Endodermal cell (in vitro differentiated cells): Measurements from ENCODE around the gene IMMP2L. TPM values are rescaled to one million over a fixed set of nuclear protein-coding genes. Genes with fewer than 3 reads are reported as not detected.

Experiments used
- DNase-seq: peaks from one replicate; pipeline ENCODE4 v3.0.0-alpha.2; 2017
- H3K27ac ChIP-seq: 2 replicates; pipeline ENCODE4 v1.5.1; 2013; ENCODE audit warnings: mild to moderate bottlenecking, low read depth, low read length, moderate library complexity
- H3K27me3 ChIP-seq: 2 replicates; pipeline ENCODE4 v1.6.1; 2013; ENCODE audit warnings: mild to moderate bottlenecking, low read length, moderate library complexity; ENCODE audit not compliant: insufficient read depth, control insufficient read depth, poor library complexity, severe bottlenecking
- H3K36me3 ChIP-seq: 2 replicates; pipeline ENCODE4 v1.7.0; 2013; ENCODE audit warnings: mild to moderate bottlenecking, low read length, moderate library complexity; ENCODE audit not compliant: control insufficient read depth, insufficient read depth
- H3K4me1 ChIP-seq: one replicate; pipeline ENCODE4 v1.7.0; 2013; ENCODE audit warnings: low read length; ENCODE audit not compliant: control insufficient read depth, insufficient read depth
- H3K4me3 ChIP-seq: 2 replicates; pipeline ENCODE4 v1.5.1; 2013; ENCODE audit warnings: mild to moderate bottlenecking, low read length, moderate library complexity
- H3K9ac ChIP-seq: 2 replicates; pipeline ENCODE4 v1.6.1; 2013; ENCODE audit warnings: mild to moderate bottlenecking, low read length, moderate library complexity; ENCODE audit not compliant: poor library complexity, severe bottlenecking; ENCODE audit errors: extremely low read depth
- H3K9me3 ChIP-seq: 2 replicates; pipeline ENCODE4 v1.6.1; 2013; ENCODE audit warnings: mild to moderate bottlenecking, low read length, moderate library complexity; ENCODE audit not compliant: control insufficient read depth
- H3K27ac Mint-ChIP-seq: 2 replicates; pipeline ENCODE4 v1.8.0; 2020; ENCODE audit warnings: mixed read lengths
- H3K27me3 Mint-ChIP-seq: 2 replicates; pipeline ENCODE4 v1.8.0; 2021; ENCODE audit warnings: mild to moderate bottlenecking, mixed read lengths; ENCODE audit not compliant: insufficient read depth
- H3K36me3 Mint-ChIP-seq: 2 replicates; pipeline ENCODE4 v1.8.0; 2020; ENCODE audit warnings: low read depth, mixed read lengths
- H3K4me1 Mint-ChIP-seq: 2 replicates; pipeline ENCODE4 v1.8.0; 2020; ENCODE audit warnings: mixed read lengths
- H3K4me3 Mint-ChIP-seq: 2 replicates; pipeline ENCODE4 v1.8.0; 2020; ENCODE audit warnings: mild to moderate bottlenecking, moderate library complexity, mixed read lengths
- H3K9me3 Mint-ChIP-seq: 2 replicates; pipeline ENCODE4 v1.8.0; 2020; ENCODE audit warnings: mild to moderate bottlenecking, mixed read lengths
- CTCF ChIP-seq: fragments of 200-600 bp; sonication (generic); conservative IDR thresholded peaks from 2 replicates; pipeline ENCODE4 v1.5.0; 2021; ENCODE audit warnings: antibody characterized with exemption, mild to moderate bottlenecking
- WGBS, 2 experiments: methylation state at CpG; one replicate each; pipeline versions ENCODE4 v1.1.5 to v1.1.7; 2013; ENCODE audit warnings: missing lambda C conversion rate in 2 of 2, mixed read lengths in 1 of 2; ENCODE audit not compliant: insufficient coverage in 1 of 2, insufficient read length in 1 of 2; 5-methylcytosine and 5-hydroxymethylcytosine counted together
- total RNA-seq, 2 donors: library from RNA; stranded (reverse); fragmentation: NEBNext Ultra II Directional in 1 of 2; extraction: Animal tissue kit (Norgen Biotek cat#: 25700) in 1 of 2; gene quantifications; 2 replicates in 1 of 2; 3 replicates in 1 of 2; pipeline ENCODE4 v1.2.1, GENCODE V29; 2021

Gene IMMP2L
- total RNA-seq, 2 donors from 2014 or later, result 17.7 to 19.4 TPM

GRCh38 chr7:111521660-111522059, 40.6 kb downstream of the IMMP2L start:
- H3K4me3 ChIP-seq, result no peak overlapping the region
- TF ChIP-seq CTCF, result no peak
- H3K4me1 ChIP-seq, result no peaks in the 10 kb centered on the region
- H3K4me3 Mint-ChIP-seq, result no peak overlapping the region
- H3K9me3 Mint-ChIP-seq, result no peaks in the 10 kb centered on the region
- H3K36me3 Mint-ChIP-seq, result peaks cover 4% of the 10 kb centered on the region
- H3K9me3 ChIP-seq, result no peaks in the 10 kb centered on the region
- H3K9ac ChIP-seq, result no peak overlapping the region
- DNase-seq, result no peak
- no peaks in the 10 kb centered on the region for H3K36me3 ChIP-seq
- no peak overlapping the region for H3K27ac ChIP-seq
- no peaks in the 10 kb centered on the region for H3K27me3 ChIP-seq
- no peaks in the 10 kb centered on the region for H3K4me1 Mint-ChIP-seq
- no peak overlapping the region for H3K27ac Mint-ChIP-seq
- H3K27me3 Mint-ChIP-seq, result no peaks in the 10 kb centered on the region

GRCh38 chr7:111518264-111518663, 44.0 kb downstream of the IMMP2L start:
- no peak overlapping the region for H3K27ac ChIP-seq
- Mint-ChIP-seq H3K9me3 (no peaks in the 10 kb centered on the region), H3K4me1 (no peaks in the 10 kb centered on the region), H3K27ac (no peak overlapping the region), H3K36me3 (peaks cover 4% of the 10 kb centered on the region), H3K4me3 (no peak overlapping the region), H3K27me3 (no peaks in the 10 kb centered on the region)
- H3K4me1 ChIP-seq, result no peaks in the 10 kb centered on the region
- DNase-seq, result no peak
- TF ChIP-seq CTCF, result no peak
- no peak overlapping the region for H3K4me3 ChIP-seq
- H3K27me3 ChIP-seq, result no peaks in the 10 kb centered on the region
- no peaks in the 10 kb centered on the region for H3K9me3 ChIP-seq
- 85 to 100% methylated on average over 1 to 2 of the region's 2 CpGs for WGBS, 2 experiments
- H3K9ac ChIP-seq, result no peak overlapping the region
- no peaks in the 10 kb centered on the region for H3K36me3 ChIP-seq

- no peaks in the 10 kb centered on the region for H3K36me3 ChIP-seq
- H3K9me3 ChIP-seq, result no peaks in the 10 kb centered on the region
- H3K27ac Mint-ChIP-seq, result no peak overlapping the region
- no peaks in the 10 kb centered on the region for H3K27me3 Mint-ChIP-seq
- no peaks in the 10 kb centered on the region for H3K27me3 ChIP-seq
- no peaks in the 10 kb centered on the region for H3K4me1 Mint-ChIP-seq
- H3K9ac ChIP-seq, result no peak overlapping the region
- no peak for TF ChIP-seq CTCF
- no peak for DNase-seq
- H3K4me1 ChIP-seq, result no peaks in the 10 kb centered on the region
- H3K36me3 Mint-ChIP-seq, result peaks cover 4% of the 10 kb centered on the region
- H3K27ac ChIP-seq, result no peak overlapping the region
- H3K9me3 Mint-ChIP-seq, result no peaks in the 10 kb centered on the region
- H3K4me3 Mint-ChIP-seq, result no peak overlapping the region
- no peak overlapping the region for H3K4me3 ChIP-seq
- 92 to 100% methylated on average over 1 to 3 of the region's 4 CpGs for whole genome bisulfite sequencing, 2 experiments
These were observed 44.7 kb downstream of the IMMP2L start for GRCh38 chr7:111517549-111517951.
